Activated CD4-positive, CD25-positive, alpha-beta regulatory T cell treated with anti-CD3 and anti-CD28 coated beads, Interleukin-2, amount 50 U/mL, for 24 hours (primary cell): Measurements from ENCODE around the gene LDLRAD4.
"Not testable (repeated sequence)": the region's sequence is repeated elsewhere in the genome, so short reads cannot be mapped to it uniquely, and the experiment has no call there.

ENCODE experiments used
- ATAC-seq, 2 donors: fragments of 150-1000 bp; cut with Tn5 transposase; one replicate each; pipeline ENCODE4 v1.10.0; 2021; ENCODE audit warnings: mild to moderate bottlenecking in 1 of 2, moderate library complexity in 1 of 2

Gene LDLRAD4

DNA sequence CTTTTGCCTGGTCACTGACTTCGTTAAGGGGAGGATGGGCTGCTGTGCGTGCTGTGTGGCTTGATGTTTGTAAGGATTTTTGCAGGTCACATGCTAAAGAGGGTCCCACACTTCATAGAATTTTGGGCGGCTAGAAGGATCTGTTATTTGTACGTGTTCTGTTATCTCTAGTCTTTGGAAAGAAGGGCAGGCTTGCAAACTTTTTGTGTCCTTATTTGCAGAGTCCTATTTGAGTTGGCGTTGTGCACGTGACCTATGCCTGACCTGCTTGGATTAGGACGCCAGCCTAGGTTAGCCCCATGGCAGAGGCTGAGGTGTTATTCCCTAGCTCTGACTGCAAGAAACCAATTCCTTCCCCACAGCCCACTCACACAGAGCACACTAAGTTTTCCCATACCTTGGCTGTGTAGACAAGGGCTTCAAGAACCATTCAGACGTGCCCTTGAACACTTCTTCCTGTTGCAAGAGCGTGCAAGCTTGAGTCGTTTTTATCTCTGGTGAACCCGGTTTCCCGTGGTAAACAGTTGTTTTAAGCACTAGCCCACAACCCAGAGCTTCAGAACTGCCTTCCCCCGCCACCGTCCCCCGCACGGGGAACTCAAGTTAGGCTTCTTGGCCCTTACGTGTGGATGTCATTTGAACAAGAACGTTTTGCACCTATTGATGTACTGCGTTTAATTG, 94.6 kb downstream of the LDLRAD4 start:
- ATAC-seq = peak; percentile 17 to 20

DNA sequence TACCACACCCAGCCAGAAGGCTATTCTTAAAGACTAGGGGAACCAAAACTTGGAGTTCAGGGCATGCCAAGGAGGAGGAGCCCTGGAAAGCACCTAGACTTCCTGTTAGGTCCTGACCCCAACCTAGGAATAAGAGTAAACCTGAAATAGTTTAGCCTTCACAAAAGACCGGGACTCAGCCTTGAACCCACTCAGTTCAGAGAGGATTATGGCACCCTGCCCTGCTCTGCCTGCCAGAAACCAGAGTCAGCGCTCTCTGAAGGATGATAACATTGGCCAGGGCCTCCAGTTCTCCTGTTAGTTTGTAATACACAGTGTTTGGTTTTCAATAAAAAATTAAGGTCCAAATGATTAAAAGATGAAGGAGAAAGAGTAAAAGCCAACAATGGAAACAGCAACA, 96.4 kb downstream of the LDLRAD4 start:
- ATAC-seq = no peak

DNA sequence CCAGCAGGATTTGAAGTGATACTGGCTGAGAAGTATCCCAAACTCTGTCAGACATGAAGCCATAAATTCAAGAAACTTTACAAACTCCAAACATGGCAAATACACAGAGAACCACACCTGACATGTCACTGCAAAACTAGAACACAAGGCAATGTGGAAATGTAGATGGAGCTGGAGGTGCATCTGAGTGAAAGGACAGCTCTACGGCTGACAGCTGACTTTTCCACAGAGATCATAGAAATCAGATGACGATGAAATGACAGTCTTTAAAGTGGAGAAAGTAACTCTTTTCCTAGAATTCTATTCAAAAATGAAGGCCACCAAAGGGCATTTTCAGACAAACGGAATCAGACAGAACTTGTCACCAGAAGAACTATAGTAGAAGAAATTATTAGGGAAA, 97.5 kb downstream of the LDLRAD4 start:
- ATAC-seq = no peak

DNA sequence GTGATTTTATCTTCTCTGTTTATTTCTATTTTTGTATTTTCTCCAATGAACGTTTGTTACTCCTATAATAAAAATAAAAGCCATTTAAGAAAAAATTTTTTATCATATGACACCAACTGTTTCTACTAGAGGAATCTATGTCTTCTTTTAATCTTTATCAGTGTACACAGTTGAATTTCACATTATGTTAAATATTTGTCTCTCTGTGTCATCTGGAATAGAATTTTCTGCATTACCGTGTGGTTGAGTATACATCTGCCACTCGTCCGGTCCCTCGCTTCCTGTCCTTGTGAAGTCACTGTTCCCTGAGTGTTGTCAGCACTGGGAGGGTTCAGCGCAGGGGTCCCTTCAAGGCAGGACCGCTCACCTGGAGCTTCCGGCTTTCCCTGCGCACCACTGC, 99.2 kb downstream of the LDLRAD4 start:
- no peak for ATAC-seq

DNA sequence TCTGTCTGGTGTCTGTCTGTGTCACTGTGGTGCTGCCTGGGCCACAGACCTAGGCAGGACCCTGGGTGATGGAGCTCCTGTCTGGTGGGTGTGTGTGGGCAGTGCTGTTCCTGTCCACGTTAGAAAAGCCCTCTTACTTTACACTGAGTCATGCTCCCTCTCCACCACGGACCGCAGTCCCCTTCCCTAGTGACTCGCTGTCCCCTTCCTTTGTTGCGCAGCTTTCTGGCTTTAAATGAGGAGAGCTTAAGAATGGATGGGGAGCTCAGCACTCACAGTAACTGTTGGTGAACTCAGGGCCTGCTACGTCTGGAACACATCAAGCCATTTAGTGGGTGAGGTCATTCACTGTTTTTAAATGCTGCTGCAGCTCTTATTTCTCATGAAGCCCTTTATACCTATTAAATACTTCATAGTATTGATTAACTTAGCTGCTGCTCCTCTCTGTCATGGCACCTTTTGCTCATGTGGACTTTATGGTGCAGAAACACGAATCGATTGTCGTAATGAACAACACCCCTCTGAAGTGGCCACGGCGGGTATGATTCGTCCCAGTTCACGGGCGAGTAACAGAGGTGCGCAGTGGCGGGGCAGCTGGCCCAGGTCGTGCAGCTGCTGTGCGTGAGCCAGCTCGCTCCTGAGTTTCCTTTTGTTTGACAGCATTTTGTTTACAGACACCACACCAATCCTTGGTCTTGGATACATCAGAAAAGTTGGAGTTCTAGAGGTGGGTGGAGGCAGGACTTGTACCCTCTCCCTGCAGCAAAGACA, 100.4 kb downstream of the LDLRAD4 start:
- peak in 1 of 2 donors; percentile 24 for ATAC-seq

DNA sequence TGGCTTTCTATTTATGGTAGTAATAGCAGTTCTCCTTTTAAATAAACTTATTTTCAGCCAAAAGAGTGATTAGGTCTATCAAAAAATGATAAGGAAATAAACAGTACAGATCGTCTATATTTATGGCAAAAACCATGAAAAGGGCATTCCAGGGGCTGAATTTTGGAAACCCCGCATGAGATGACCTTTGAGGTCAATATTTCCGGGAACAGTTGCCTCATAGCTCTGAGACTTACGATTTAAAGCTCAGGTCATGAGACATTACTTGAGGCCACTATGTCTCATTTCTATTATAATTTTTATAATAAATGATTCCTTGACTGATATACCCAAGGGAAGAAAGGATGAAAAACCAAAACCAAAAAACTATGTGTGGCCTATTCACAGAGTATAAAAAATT, 101.1 kb downstream of the LDLRAD4 start:
- ATAC-seq = no peak

DNA sequence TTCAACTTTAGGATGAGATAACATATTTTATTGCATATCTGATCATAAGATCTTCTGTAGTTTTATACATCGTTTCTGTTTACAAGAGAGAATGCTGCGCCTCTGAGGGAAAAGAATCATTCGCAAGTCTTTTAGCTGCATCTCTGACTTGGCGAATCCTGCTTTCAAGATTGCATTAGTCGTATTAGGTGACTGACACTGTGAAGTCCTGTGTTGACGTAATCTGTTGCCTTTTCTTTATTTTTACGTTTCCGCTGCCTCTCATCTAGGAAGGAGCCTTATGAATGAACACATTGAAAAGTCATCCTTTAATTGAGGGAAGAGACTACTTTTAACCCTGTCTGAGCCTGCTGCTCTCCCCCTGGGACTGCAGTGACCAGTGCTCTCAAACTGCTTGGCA, 101.5 kb downstream of the LDLRAD4 start:
- ATAC-seq = no peak

DNA sequence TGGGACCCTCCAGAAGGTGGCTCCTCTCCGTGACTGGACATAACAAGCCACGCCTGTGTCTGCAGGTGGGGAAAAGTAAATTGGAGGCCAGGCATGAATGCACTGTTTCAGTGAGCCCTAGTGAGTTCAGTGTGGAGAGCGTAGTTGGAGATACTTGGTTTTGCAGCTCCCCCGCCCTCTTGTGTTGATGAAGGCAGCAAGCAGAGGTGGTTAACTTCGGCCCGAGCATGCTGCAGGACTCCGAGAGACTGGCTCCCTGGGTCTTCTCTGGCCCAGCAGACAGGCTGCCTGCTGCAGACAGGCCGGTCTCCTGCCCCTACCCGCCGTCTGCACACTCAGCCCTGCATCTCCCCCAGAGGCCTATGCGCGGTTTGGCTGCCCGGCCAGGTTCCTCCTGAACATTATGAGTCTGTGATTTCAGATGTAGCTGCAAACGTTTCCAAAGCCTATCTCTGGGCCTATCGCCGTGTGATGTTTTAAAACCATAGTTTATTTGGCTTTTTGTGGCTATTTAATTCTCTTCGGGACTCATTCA, 102.4 kb downstream of the LDLRAD4 start:
- ATAC-seq = no peak

DNA sequence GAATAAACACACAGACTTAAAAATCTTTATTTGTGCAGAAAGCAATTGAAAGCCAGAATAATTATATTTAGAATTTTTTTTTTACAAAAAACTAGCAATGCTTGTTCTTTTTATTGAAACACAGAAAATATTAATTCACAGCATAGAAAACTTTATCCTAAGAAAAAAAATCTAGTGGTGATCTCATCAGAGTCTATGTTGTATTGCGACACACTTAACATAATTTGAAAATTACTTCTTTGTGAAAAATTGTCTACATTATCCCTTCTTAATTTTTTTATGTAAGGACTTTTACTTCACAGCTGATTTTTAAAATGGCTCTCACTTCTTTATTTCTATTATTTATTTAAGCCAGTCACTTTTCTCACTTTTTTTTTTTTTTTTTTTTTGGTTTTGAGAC, 103.4 kb downstream of the LDLRAD4 start:
- no peak for ATAC-seq

DNA sequence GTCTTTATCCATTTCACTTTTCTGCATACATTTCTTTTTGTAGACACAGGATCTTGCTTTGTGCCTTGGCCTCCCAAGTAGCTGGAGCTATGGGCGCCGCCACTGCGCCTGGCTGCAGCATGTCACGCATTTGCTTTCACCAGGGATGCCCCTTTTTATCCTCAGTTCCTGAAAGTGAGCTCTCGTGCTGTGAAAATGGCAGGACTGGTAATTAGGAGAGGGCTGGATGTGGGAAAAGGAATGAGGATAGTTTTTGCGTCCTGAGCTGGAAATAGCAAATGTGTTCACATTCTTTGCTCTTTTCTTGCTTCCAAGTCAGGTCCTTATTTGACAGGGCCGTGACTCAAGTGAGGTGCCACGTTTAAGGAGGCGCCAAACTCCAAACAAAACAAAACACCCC, 104.6 kb downstream of the LDLRAD4 start:
- ATAC-seq = no peak

DNA sequence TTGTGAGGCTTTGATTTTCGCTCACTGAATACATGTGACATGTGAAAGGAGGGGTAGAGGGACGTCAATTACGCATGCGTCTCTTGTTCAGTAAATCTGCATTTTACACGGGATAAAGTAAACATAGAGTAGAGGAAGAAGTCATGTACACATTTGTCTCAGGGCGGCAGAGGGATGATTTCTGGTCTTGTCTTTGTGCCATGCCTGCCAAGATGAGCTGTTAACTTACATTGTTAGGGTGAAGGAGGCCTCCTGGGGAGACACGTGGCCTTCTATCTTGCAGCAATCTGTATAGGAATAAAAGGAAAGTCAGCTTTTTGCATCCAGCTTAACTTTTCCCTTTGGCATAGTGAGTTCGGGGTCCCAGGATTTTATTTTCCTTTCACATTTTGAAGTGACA, 106.3 kb downstream of the LDLRAD4 start:
- no peak for ATAC-seq

DNA sequence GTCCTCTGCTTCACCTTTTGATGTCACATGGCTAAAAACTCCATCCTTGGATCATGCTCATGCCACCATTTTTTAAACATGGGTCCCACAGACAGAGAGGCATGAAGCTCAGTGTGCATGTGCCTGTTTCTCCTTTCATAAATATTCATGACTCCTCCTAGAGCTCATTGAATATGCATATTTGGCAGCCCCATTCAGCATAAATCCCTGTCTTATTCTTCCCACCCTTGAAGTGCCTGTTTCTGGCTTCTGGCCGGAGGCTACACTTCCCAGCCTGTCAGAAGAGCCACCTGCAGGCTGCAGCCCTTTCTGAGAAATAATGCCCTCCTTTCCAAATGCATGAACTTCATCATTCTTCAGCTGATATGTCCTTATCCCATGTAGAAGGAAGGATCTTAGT, 109.7 kb downstream of the LDLRAD4 start:
- ATAC-seq = no peak

DNA sequence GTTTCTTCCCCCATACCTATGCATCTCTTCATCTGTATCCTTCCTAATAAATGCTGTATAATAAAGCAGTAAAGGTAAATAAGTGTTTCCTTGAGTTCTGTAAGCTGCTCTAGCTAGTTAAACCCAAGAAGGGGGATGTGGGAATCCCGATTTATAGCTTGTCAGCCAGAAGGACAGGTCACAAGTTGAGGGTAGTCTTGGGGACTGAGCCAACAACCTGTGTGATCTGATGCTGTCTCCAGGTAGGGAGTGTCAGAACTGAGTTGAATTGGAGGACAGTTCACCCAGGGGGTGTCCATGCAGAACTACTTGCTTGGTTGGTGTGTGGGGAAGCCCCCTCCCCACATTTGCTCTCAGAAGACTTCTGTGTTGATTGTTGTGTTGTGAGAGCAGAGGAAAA, 112.4 kb downstream of the LDLRAD4 start:
- ATAC-seq = no peak

DNA sequence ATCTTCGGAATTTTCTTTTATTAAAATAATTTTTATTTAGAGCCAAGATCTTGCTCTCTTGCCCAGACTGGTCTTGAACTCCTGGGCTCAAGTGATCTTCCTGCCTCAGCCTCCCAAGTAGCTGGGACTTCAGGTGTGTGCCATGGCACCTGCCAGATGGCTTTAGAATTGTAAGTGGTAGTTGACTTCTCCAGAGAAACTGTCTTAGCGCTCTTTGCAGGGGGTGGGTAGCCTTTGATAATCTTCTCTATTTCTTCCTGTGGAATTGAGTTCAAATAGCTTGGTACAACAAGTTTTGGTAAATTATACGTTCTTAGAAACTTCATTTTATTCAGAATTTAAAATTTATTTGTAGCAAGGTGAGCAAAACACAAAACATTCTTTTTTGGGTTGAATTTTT, 113.3 kb downstream of the LDLRAD4 start:
- no peak for ATAC-seq

DNA sequence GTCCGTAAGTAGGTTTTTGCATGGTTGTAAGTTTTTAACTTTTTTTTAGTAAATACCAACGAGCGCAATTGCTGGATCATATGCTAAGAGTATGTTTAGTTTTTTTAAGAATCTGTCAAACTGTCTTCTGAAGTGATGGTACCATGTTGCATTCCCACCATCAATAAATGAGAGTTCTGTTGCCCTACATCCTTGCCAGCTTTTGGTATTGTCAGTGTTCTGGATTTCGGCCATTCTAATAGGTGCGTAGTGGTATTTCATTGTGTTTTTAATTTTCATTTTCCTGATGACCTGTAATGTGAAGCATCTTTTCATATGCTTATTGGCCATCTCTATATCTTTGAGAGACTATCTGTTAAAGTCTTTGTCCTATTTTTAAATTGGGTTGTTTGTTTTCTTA, 114.3 kb downstream of the LDLRAD4 start:
- no peak for ATAC-seq

DNA sequence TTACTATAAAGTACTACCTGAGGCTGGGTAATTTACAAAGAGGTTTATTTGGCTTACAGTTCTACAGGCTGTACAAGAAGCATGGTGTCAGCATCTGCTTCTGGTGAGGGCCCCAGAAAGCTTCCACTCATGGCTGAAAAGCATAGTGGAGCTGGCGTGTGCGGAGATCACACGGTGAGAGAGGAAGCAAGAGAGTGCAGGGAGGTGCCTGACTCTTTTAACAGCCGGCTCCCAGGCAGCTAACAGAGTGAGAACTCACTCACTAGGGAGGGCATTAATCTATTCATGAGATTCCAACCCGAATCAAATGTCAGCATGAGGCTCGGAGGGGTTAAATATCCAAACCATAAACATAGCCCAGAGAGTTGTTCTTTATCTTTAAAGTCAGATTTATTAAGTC, 117.3 kb downstream of the LDLRAD4 start:
- no peak for ATAC-seq

DNA sequence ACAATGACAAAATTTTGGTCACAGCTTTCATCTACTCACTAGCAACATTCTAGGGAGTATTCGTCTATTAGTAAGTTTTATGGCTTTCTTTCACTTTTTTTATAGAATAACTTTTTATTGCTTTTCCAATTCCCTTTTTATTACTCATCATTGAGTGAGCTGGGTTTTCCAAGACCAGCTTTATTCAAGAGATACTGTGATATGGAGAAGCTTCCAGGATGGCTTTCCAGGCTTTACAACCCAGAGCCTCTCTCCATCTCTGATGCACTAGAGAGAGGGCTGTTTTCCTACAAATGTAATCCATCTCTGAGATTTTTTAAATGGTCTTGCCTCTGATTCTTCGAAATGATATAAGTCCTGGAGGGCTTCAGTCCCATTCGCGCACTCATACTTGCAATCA, 118.3 kb downstream of the LDLRAD4 start:
- ATAC-seq = no peak

DNA sequence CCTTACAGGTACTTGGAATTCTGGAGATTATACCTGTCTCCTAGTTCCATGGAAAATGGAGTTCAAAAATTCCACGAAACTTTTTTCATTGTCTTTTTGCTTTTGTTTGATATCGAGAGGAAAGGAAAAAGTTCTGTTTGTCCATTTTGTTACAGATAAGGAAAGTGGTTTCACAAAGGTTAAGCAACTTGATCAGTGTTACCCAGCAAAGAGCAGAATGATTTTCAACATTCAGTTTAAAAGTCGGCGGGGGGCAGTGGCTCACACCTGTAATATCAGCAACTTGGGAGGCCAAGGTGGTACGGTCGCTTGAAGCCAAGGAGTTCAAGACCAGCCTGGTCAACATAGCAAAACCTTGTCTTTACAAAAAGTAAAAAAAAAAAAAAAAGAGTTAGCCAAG, 118.8 kb downstream of the LDLRAD4 start:
- ATAC-seq = no peak

DNA sequence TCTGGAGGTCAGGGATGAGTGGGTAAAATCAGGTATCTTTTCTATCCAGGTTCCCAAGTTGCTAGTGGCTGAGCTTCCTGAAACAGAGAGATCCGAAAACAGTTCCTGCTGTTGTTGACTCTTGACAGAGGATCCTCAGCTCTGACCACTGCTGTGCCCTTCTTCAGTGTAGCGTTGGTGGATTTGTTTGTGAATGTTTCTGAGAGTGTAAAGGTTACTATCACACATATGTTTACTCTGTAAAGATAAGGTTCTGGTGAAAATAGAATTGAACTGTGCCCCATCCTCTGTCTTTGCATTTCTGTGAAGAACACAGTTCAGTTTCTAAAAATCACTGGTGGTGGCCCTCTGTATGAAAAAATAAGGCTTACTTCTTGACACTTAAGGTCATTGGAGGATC, 119.8 kb downstream of the LDLRAD4 start:
- ATAC-seq = no peak

DNA sequence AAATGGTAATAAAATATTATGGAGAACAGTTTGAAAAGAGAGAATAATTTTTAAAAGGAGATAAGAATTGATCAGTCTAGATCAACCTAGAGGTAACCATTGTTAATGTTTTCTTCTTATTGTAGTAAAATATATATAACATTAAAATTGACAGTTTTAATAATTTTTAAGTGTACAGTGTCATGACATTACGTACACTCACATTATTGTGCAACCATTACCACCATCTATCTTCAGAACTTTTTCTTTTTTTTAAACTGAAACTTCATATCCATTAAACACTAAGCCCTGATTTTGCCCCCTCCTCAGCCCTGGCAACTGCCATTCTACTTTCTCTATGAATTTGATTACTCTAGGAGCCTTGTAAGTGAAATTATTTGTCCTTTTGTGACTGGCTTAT, 121.1 kb downstream of the LDLRAD4 start:
- no peak for ATAC-seq

DNA sequence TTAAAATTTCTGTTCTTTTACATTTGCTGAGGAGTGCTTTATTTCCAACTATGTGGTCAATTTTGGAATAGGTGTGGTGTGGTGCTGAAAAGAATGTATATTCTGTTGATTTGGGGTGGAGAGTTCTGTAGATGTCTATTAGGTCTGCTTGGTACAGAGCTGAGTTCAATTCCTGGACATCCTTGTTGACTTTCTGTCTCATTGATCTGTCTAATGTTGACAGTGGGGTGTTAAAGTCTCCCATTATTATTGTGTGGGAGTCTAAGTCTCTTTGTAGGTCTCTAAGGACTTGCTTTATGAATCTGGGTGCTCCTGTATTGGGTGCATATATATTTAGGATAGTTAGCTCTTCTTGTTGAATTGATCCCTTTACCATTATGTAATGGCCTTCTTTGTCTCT, 127.9 kb downstream of the LDLRAD4 start:
- not testable (repeated sequence) for ATAC-seq

DNA sequence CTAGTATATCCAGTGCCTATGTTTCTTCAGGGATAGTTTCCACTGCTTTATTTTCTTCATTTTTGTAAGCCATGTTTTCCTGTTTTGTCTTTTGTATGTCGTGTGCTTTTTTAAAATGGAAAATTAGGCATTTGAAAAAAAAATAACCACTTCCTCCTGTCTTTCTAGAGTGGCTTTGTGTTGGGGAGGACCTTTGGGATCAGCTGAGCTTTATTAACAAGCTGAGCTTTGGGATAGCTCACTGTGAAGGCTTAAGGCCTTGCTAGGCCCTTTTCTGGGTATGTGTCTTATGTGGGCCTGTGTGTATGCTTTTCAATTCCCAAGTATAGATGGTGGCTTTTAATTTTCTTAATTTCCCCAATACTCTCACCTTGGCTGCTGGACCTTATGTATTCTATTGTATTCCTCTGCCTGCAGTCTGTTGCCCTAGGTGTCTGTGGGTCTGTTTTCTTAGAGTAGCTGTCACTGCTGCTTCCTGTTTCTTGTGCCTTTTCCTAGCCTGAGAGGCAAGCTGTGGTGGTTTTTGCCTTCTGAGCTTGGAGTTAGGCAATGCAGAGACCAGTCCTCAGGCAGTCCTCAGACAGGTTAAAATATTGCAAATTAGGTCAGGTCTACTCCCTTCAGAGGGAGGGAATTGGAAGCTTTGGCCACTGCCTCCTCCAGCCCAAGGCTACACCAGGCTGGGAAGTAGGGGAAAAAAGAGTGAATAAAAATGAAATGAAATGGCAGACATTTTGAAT, 134.7 kb downstream of the LDLRAD4 start:
- peak in 1 of 2 donors; percentile 30 for ATAC-seq

DNA sequence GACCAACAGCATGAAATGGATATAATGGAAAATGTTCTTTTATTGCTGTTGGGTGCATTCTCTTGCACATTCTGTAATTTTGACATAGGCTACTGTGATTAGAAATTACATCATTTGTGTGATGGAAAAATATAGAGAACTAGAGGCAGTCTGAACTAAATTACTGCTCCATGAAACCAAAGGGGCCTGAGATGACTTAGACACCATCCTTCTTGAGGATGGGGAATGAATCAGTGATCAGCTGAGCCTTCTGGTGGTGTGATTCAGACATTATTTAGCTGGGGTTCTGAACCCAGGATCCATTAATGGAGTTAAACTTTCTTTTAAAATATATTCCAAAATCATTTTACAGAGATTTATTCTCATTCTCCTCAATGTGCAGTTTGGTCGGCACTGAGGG, 135.8 kb downstream of the LDLRAD4 start:
- ATAC-seq = peak; percentile 53 to 78

DNA sequence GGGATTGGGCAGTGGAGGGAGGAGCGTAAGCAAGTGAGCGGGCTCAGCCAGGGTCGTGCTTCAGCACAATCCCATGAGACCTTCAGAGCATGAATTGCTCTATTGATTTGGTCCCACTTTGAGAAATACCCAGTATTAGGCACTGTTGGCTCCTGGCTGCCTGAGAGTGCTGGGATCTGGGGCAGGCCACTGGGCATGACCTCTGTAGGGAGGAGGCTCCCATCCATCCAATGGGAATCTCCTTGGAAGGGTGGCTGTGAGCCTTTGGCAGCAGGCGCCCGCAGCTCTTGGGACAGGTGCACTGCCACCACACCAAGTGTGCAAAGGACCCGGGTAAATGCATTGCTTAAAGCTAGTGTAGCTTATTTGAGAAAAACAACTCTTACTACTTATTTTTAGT, 137.5 kb downstream of the LDLRAD4 start:
- no peak for ATAC-seq
